HG02943 (cell line): ENCODE data around the gene WHAMM.
A peak's percentile ranks its signal among the peaks of the same experiment; 100 is the strongest.
"Not testable (repeated sequence)": the region's sequence is repeated elsewhere in the genome, so short reads cannot be mapped to it uniquely, and the experiment has no call there.

Experiments
- ATAC-seq: cut with Tn5 transposase; IDR thresholded peaks from one replicate; pipeline ENCODE4 v1.9.1; 2021; ENCODE audit warnings: mild to moderate bottlenecking, low read depth, moderate library complexity; ENCODE audit not compliant: unreplicated experiment

WHAMM gene

DNA sequence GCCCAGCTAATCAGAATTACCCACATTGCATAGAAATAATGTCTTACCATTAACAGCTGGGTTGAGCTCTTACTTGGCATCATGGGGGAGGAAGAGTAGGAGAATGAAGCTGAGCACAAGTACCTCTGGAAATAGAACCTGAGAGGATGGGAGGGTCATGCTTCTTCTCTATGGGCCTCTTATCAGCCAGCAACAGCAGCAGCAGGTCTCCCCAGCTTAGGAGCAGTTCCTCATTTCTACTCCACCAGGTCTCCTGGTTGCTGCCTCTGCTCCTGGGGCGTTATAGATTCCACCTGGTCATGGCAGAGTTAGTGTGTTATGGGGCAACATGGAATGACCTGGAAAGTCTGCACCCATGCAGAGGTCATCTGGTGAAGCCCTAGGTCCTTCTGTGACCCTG, 6.9 kb upstream of the WHAMM start:
- ATAC-seq: no peak

DNA sequence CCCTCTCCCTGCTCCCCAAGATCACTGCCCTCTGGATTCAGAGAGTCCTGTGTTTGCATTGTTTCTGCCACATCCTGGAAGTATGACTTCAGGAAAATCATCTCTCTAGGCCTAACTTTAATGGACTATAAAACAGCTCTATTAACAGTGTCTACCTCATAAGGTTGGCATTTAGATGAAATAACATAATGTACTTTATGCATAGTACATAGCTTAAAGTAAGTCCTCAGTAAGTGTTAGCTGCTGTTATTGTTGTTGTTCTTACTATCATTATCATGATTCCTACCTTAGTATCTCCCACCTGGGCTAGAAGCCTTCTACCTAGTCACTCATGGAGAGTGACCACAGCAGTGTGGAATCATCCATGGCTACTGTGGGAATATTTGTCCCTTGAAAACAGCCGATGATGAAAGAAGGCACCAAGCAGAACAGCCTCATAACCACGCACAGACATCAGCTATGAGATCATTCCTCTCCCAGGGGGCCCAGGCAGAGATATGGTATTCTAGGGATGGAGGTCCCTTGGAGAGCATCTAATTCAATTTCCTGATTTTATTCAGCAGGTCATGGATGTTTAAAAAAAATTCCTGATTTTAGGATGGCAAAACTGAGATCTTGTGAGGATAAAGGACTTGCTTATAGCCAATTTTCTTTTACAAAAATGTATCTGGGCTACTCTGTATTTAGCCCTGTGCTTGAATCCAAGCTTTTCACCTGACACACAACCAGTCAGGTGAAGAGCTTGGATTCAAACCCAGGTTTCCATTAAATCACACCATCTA, 5.4 kb upstream of the WHAMM start:
- no peak for ATAC-seq

GRCh38 chr15:82804575-82804949, 4.9 kb upstream of the WHAMM start:
- ATAC-seq: no peak

GRCh38 chr15:82805994-82806406, 3.4 kb upstream of the WHAMM start, which contains the start of gene FSD2:
Gene FSD2, minus strand, starts transcription at chr15:82806069. Its CDS starts 18,679 bp downstream, at chr15:82787390.
- peak; percentile 54 for ATAC-seq

DNA sequence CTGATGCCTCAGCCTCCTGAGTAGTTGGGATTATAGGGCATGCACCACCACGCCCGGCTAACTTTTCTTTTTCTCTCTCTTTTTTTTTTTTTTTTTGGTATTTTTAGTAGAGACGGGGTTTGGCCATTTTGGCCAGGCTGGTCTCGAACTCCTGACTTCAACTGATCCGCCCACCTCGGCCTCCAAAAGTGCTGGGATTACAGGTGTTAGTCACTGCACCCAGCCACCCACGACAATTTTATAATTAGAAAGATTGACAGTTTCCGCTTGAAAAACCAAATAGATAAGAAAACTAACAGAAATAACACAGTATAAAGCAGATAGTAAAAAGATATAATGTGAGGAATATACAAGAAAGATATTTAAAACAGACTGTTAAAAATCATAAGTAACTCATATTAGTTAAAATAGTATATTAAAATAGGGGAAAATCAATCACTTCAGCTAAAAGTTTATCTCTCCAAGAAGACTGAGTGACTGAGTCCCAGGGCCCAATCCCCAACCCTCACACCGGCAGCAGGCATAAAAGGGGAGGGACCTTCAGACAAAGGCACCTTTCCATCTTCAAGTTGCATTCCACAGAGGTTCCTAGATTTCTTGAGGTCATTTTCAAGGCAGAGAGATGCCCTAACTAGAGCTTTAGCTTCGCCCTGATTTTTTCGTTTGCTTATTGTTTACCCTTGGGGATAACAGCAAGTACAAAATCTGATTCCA, 1.4 kb upstream of the WHAMM start:
- no peak for ATAC-seq

- ATAC-seq: no peak
Measured at GRCh38 chr15:82808634-82809041, 790 bp upstream of the WHAMM start.

- ATAC-seq: peak; percentile 7
Measured at GRCh38 chr15:82810061-82810889, 847 bp downstream of the WHAMM start.

GRCh38 chr15:82810890-82811426, 1.5 kb downstream of the WHAMM start:
- no peak for ATAC-seq

DNA sequence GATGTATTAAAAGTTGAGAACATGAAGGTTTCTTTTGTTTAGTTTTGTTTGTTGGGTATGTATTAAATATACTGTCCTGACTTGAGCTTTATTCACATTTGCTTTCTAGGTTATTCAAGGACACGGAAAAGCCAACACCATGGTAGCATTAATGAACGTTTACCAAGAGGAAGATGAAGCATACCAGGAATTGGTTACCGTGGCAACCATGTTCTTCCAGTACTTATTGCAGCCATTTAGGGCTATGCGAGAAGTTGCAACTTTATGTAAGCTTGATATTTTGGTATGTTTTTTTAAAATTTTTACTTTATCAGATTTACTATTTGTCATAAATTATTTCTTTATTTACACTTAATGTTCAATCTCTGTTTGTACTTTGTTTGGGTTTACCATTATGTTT, 3.6 kb downstream of the WHAMM start:
- ATAC-seq: no peak

- no peak for ATAC-seq
Measured at GRCh38 chr15:82820128-82820527, 10.7 kb downstream of the WHAMM start.

DNA sequence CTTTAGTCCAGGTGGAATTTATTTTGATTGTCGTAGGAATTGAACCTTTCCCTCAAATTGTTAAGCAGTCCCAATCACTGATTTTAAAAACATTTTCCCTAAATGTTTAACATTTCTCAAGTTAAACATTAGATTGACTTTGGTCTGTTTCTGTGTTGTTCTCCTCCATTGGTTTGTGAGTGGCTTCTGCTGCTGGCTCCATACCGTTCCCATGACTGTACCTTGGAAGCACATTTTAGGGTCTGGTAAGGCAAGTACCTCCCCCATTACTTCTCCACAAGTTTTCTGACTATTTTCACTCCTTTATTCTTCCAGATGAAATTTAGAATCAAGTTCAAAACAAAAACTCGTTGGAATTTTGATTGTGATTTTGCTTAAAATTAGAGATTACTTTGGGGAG, 12.0 kb downstream of the WHAMM start:
- not testable (repeated sequence) for ATAC-seq

DNA sequence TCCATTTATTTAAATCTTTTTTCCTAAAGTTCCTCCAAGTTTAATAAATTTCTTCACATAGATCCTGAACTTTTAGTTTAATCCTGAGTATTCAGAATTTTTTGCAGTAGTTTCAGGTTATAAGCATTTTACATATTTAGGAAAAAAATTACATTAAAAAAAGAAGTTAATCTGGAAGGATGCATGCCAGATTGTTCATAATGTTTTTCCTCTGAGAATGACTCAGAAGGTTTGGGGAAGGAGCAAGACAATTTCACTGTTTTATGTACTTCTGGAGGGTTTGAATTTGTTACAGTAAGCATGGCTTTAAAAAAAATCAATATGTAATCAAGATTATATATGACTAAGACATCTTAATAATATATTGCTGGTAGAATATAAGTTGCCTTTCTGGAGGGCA, 12.4 kb downstream of the WHAMM start:
- ATAC-seq: not testable (repeated sequence)

DNA sequence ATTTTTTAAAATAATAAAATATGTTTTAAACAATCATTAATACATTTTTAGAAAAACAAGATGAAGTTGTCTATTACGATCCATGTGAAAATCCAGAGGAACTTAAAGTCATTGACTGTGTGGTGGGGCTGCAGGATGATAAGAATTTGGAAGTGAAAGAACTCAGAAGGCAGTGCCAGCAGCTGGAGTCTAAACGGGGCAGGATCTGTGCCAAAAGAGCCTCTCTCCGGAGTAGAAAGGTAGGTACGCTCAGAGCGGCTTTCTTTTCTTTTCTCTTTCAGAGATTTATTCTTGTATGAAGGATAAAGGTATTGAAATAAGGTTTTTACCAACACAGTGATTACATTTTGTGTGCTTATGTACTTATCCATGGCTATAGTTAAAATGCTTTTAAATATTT, 13.6 kb downstream of the WHAMM start:
- ATAC-seq: no peak

DNA sequence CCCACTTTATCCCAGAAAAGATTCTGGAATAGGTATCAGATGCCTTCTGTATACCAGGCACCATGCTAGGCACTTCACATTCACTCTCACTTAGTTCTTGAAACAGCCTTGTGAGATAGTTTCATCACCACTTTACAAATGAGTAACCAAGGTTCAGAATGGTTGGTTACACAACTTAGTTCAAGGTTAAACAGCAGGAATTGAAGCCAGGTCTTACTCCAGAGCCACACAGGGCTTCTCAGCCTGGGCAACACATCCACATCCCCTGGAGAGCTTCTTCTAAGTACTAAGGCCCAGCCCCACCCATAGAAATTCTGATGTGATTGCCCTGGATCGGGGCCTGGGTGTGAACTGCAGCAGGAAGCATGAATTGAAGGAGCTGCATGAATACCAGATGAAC, 18.6 kb downstream of the WHAMM start:
- ATAC-seq: no peak

GRCh38 chr15:82829234-82829633, 19.8 kb downstream of the WHAMM start:
- no peak for ATAC-seq

- ATAC-seq: no peak
Measured at GRCh38 chr15:82830427-82831173, 21.2 kb downstream of the WHAMM start.

DNA sequence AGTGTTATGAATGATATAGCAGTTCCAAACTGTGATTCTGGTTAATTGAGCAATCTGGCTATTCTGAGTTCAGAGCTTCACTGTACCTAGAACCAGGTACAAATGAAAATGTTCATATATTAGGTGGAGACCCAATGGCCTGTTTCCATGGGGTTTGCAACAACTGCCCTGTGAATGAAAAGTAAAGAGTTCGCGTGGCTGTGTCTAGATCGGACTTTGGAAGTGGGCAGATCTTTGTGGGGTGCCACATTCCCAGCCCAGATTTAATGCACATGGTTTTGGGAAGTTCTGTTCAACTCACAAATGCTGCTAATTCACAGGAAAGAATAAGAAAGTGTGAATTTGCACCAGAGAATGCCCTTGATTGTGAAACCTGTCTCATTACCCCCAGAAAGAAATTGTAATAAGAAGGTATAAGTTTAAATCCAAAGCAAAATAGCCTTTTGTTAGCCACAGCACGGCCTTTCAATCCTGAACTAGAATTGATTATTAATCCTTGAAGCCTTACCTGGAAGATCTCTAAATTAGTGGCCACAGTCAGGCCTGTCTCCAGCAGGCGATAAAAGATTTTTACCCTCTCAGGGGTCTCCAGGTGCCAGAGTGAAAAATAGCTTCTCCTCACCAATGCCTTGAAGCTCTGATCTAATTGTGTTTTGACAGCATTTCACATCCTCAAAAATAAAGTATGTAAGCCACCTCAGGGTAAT, 22.6 kb downstream of the WHAMM start:
- no peak for ATAC-seq

GRCh38 chr15:82832601-82833361, 23.4 kb downstream of the WHAMM start:
- peak; percentile 86 for ATAC-seq

DNA sequence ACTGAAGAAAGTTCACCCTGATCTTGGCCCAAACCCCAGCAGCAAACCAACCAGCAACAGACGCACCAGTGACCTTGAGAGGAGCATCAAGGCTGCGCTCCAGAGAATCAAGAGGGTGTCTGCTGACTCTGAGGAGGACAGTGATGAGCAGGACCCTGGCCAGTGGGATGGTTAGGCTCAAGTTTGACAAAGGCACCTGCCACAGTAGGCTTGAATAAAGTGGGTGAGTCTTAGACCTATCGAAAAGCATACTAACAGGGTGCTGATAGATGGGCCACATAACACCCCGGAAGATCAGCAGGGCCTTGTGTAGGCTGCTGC, 23.9 kb downstream of the WHAMM start:
- ATAC-seq: no peak
